H9 (cell line): ENCODE results near the gene NKAIN4. TPM values are rescaled to one million over a fixed set of nuclear protein-coding genes. Genes with fewer than 3 reads are reported as not detected.

Source experiments
- DNase-seq: peaks from one replicate; pipeline ENCODE4 v3.0.0-alpha.2; 2017
- H2AFZ ChIP-seq: one replicate; pipeline ENCODE4 v1.6.1; 2013; ENCODE audit warnings: mild to moderate bottlenecking, low read length, control low read depth, moderate library complexity
- H2AK5ac ChIP-seq: 2 replicates; pipeline ENCODE4 v1.6.1; 2013; ENCODE audit warnings: low read length, control low read depth, mixed read lengths; ENCODE audit not compliant: insufficient read length
- H2BK120ac ChIP-seq: one replicate; pipeline ENCODE4 v1.6.1; 2013; ENCODE audit warnings: low read depth, mild to moderate bottlenecking, low read length, control low read depth, inconsistent platforms; ENCODE audit not compliant: poor library complexity, severe bottlenecking
- H2BK12ac ChIP-seq: 2 replicates; pipeline ENCODE4 v1.6.1; 2013; ENCODE audit warnings: low read length, control low read depth, mixed read lengths, low read depth; ENCODE audit not compliant: insufficient read length
- H2BK15ac ChIP-seq: 2 replicates; pipeline ENCODE4 v1.6.1; 2013; ENCODE audit warnings: low read depth, low read length, control low read depth
- H2BK20ac ChIP-seq: one replicate; pipeline ENCODE4 v1.6.1; 2013; ENCODE audit warnings: low read depth, mild to moderate bottlenecking, low read length, control low read depth, inconsistent platforms; ENCODE audit not compliant: poor library complexity, severe bottlenecking
- H2BK5ac ChIP-seq: 2 replicates; pipeline ENCODE4 v1.6.1; 2013; ENCODE audit warnings: low read length, control low read depth, mixed read lengths; ENCODE audit not compliant: insufficient read length
- H3K14ac ChIP-seq: 2 replicates; pipeline ENCODE4 v1.6.1; 2013; ENCODE audit warnings: low read length, control low read depth; ENCODE audit not compliant: insufficient read depth
- H3K18ac ChIP-seq: 2 replicates; pipeline ENCODE4 v1.6.1; 2013; ENCODE audit warnings: low read depth, mild to moderate bottlenecking, mixed read lengths, low read length, control low read depth; ENCODE audit not compliant: insufficient read length
- H3K23ac ChIP-seq: 2 replicates; pipeline ENCODE4 v1.6.1; 2013; ENCODE audit warnings: low read length, control low read depth, mixed read lengths, low read depth; ENCODE audit not compliant: insufficient read length
- H3K23me2 ChIP-seq: 2 replicates; pipeline ENCODE4 v1.6.1; 2013; ENCODE audit warnings: low read depth, mild to moderate bottlenecking, mixed read lengths, low read length, control low read depth; ENCODE audit not compliant: insufficient read length, poor library complexity, severe bottlenecking
- H3K27ac ChIP-seq: 2 replicates; pipeline ENCODE4 v1.5.1; 2013; ENCODE audit warnings: low read length, control low read depth, mixed read lengths, low read depth; ENCODE audit not compliant: insufficient read length
- H3K27me3 ChIP-seq: 2 replicates; pipeline ENCODE4 v1.6.1; 2013; ENCODE audit warnings: low read length, control low read depth, inconsistent platforms; ENCODE audit not compliant: insufficient read depth
- H3K4ac ChIP-seq: 2 replicates; pipeline ENCODE4 v1.6.1; 2013; ENCODE audit warnings: low read depth, mild to moderate bottlenecking, control low read depth, inconsistent platforms, low read length, moderate library complexity
- H3K4me1 ChIP-seq: 2 replicates; pipeline ENCODE4 v1.6.1; 2013; ENCODE audit warnings: low read length, control low read depth, inconsistent platforms; ENCODE audit not compliant: insufficient read depth
- H3K4me2 ChIP-seq: 2 replicates; pipeline ENCODE4 v1.6.1; 2013; ENCODE audit warnings: low read length, control low read depth, mixed read lengths; ENCODE audit not compliant: insufficient read length, insufficient read depth
- H3K56ac ChIP-seq: 2 replicates; pipeline ENCODE4 v1.6.1; 2013; ENCODE audit warnings: low read depth, mild to moderate bottlenecking, mixed read lengths, low read length, control low read depth; ENCODE audit not compliant: insufficient read length
- H3K79me1 ChIP-seq: 2 replicates; pipeline ENCODE4 v1.6.1; 2013; ENCODE audit warnings: low read depth, mild to moderate bottlenecking, moderate library complexity, low read length, control low read depth, inconsistent platforms; ENCODE audit not compliant: insufficient read depth, poor library complexity, severe bottlenecking
- H3K79me2 ChIP-seq: 2 replicates; pipeline ENCODE4 v1.6.1; 2013; ENCODE audit warnings: low read length, control low read depth, inconsistent platforms; ENCODE audit not compliant: insufficient read depth
- H3K9ac ChIP-seq: 2 replicates; pipeline ENCODE4 v1.6.1; 2013; ENCODE audit warnings: low read length, control low read depth, mixed read lengths; ENCODE audit not compliant: insufficient read length; ENCODE audit errors: extremely low read depth
- H3K9me3 ChIP-seq: one replicate; pipeline ENCODE4 v1.6.1; 2013; ENCODE audit warnings: low read depth, low read length, inconsistent platforms; ENCODE audit not compliant: control insufficient read depth
- H3T11ph ChIP-seq: one replicate; pipeline ENCODE4 v1.6.1; 2013; ENCODE audit warnings: mild to moderate bottlenecking, low read length, control low read depth, inconsistent platforms
- H4K20me1 ChIP-seq: one replicate; pipeline ENCODE4 v1.6.1; 2013; ENCODE audit not compliant: control insufficient read depth, insufficient read length, insufficient read depth
- H4K5ac ChIP-seq: 2 replicates; pipeline ENCODE4 v1.6.1; 2013; ENCODE audit warnings: low read depth, mild to moderate bottlenecking, mixed read lengths, low read length, control low read depth; ENCODE audit not compliant: insufficient read length
- H4K8ac ChIP-seq: replicated peaks from 2 replicates; pipeline ENCODE4 v1.6.1; 2013; ENCODE audit warnings: low read length, control low read depth, mixed read lengths, low read depth; ENCODE audit not compliant: insufficient read length
- H4K91ac ChIP-seq: 2 replicates; pipeline ENCODE4 v1.6.1; 2013; ENCODE audit warnings: low read depth, mild to moderate bottlenecking, moderate library complexity, mixed read lengths, low read length, control low read depth; ENCODE audit not compliant: insufficient read length
- H3K27ac Mint-ChIP-seq, 3 experiments: 2 replicates in 2 of 3; 3 replicates in 1 of 3; pipeline ENCODE4 v1.8.0; 2020 to 2021; ENCODE audit warnings: mixed read lengths in 3 of 3, mild to moderate bottlenecking in 1 of 3, moderate library complexity in 1 of 3
- H3K27me3 Mint-ChIP-seq: 2 replicates; pipeline ENCODE4 v1.8.0; 2021; ENCODE audit warnings: low read depth, mild to moderate bottlenecking, moderate library complexity, mixed read lengths
- H3K36me3 Mint-ChIP-seq, 3 experiments: 2 replicates in 2 of 3; 3 replicates in 1 of 3; pipeline ENCODE4 v1.8.0; 2020 to 2021; ENCODE audit warnings: low read depth in 3 of 3, mixed read lengths in 3 of 3; ENCODE audit not compliant: insufficient read depth in 1 of 3
- H3K4me1 Mint-ChIP-seq, 2 experiments: 2 replicates each; pipeline ENCODE4 v1.8.0; 2020; ENCODE audit warnings: mixed read lengths in 2 of 2
- H3K4me3 Mint-ChIP-seq, 2 experiments: 2 replicates in 1 of 2; 3 replicates in 1 of 2; pipeline ENCODE4 v1.8.0; 2020 to 2021; ENCODE audit warnings: mild to moderate bottlenecking in 2 of 2, mixed read lengths in 2 of 2, moderate library complexity in 1 of 2
- H3K9me3 Mint-ChIP-seq, 2 experiments: 2 replicates in 1 of 2; 3 replicates in 1 of 2; pipeline ENCODE4 v1.8.0; 2020; ENCODE audit warnings: mild to moderate bottlenecking in 2 of 2, mixed read lengths in 2 of 2, moderate library complexity in 1 of 2
- CTCF ChIP-seq: fragments of 200-600 bp; sonication (generic); conservative IDR thresholded peaks from 3 replicates; pipeline ENCODE4 v1.8.0; 2021; ENCODE audit warnings: antibody characterized with exemption, mild to moderate bottlenecking
- WGBS: extraction: QIAGEN DNeasy Blood & Tissue Kit; methylation state at CpG from one replicate; pipeline ENCODE4 v1.1.7; 2013; ENCODE audit warnings: missing lambda C conversion rate, low lambda C conversion rate, mixed read lengths; ENCODE audit not compliant: insufficient read length; ENCODE audit errors: extremely low coverage; 5-methylcytosine and 5-hydroxymethylcytosine counted together
- total RNA-seq: library from RNA; stranded (reverse); gene quantifications from 2 replicates; pipeline ENCODE4 v1.2.1, GENCODE V29; 2021

NKAIN4 gene
- total RNA-seq, 1 experiment from 2014 or later: 20.9 TPM

- no peak overlapping the region for H3K27ac ChIP-seq
These were observed 37.3 kb downstream of the NKAIN4 start for GRCh38 chr20:63216849-63217471.

More at GRCh38 chr20:63216849-63217471, 37.3 kb downstream of the NKAIN4 start:
- H4K20me1 ChIP-seq: peaks cover 3% of the 10 kb centered on the region
- no peaks in the 10 kb centered on the region for H3K27me3 ChIP-seq
- H2AK5ac ChIP-seq: no peak overlapping the region
- peak overlapping the region; percentile 44 for H3K4me2 ChIP-seq
- H2AFZ ChIP-seq: no peak overlapping the region
- H2BK20ac ChIP-seq: no peak overlapping the region
- H3K14ac ChIP-seq: peak overlapping the region; percentile 13; the same call in 1 of the 2 replicates
- no peak overlapping the region for H3K18ac ChIP-seq
- no peaks in the 10 kb centered on the region for H3K9me3 ChIP-seq
- no peak overlapping the region for H4K5ac ChIP-seq
- Mint-ChIP-seq H3K4me1 (peaks cover 27 to 29% of the 10 kb centered on the region in 2 experiments), H3K9me3 (peaks cover 0 to 1% of the 10 kb centered on the region in 2 experiments; a peak in 1 of 5 replicates), H3K4me3 (peak overlapping the region; percentile 89 to 99), H3K36me3 (peaks cover 28 to 35% (median 33%) of the 10 kb centered on the region in 3 experiments; a peak in 6 of 7 replicates), H3K27me3 (peaks cover 24% of the 10 kb centered on the region), H3K27ac (peak overlapping the region in 2 of 3 experiments; percentile 20 to 64; a peak in 1 of 7 replicates)
- H3K9ac ChIP-seq: no peak overlapping the region
- H3K4ac ChIP-seq: no peak overlapping the region
- H2BK12ac ChIP-seq: no peak overlapping the region
- H2BK120ac ChIP-seq: no peak overlapping the region
- peaks cover 4% of the 10 kb centered on the region for H3K79me1 ChIP-seq
- H2BK5ac ChIP-seq: no peak overlapping the region
- H3K23me2 ChIP-seq: peaks cover 9% of the 10 kb centered on the region
- H3T11ph ChIP-seq: no peak overlapping the region
- no peak overlapping the region for H4K91ac ChIP-seq
- H4K8ac ChIP-seq: no peak overlapping the region
- no peak overlapping the region for H3K23ac ChIP-seq
- TF ChIP-seq CTCF: no peak
- H3K4me1 ChIP-seq: no peaks in the 10 kb centered on the region
- no peak overlapping the region for H2BK15ac ChIP-seq
- no CpG with 5 or more reads among the region's 13 CpGs for WGBS
- DNase-seq: no peak
- H3K56ac ChIP-seq: no peak overlapping the region
- peaks cover 21% of the 10 kb centered on the region; the same call in 1 of the 2 replicates for H3K79me2 ChIP-seq
